GM18951 (cell line): ENCODE measurements around the gene METTL1.

Experiments used
- POLR2A ChIP-seq: IDR thresholded peaks from 4 replicates; pipeline ENCODE4 v1.6.1; 2011; ENCODE audit warnings: mild to moderate bottlenecking; ENCODE audit not compliant: insufficient read length, insufficient read depth; ENCODE audit errors: extremely low read depth
- in situ Hi-C: fragments of 300-500 bp; cut with MboI; formaldehyde crosslinking; loops from one replicate; pipeline ENCODE4 v1.12.0; 2022; ENCODE audit warnings: low sequenced_read_pairs, mixed read lengths, inconsistent platforms; ENCODE audit not compliant: unreplicated experiment

METTL1 gene

DNA sequence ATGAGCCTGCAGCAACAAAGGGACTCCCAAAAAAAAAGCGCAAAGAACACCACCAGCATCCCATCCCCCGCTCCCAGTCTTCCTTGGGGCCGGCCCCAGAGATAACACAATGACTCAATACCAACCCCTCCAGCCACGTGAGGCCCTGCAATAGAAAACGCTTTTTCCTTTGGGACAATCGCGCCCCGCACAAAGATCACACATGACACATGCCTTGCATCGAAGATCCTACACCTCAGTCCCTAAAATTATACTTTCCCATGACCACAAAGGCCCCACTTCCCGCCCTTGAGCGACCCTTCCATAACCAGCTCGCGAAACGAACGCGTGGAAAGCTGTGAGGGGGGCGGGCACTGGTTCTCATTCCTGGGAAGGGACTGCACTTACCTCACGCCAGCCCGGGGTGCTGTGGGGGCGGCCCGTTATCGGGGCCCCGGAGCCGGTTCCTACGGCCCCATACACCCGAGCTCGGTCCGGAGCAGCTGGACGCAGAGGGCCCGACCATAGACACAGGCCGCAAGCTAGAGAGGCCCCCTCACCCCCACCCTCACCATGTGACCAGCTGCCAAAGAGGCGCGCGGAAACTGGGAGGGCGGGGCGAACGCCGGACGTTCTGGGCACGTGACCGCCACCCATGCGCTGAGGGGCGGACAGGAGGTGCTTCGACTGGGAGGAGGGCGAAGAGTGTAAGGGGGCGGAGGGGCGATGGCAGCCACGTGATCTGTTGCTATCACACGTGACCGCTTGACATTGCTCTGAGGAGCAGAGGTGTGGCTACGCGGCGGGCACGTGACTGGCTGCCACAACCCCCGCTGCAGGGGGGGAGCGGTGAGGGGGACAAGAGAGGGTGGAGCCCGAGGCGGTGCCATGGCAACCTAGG, 19.9 kb downstream of the METTL1 start, which contains the start of gene CDK4:
TSS of gene CDK4 (minus strand) at position 523 of the 880 bp plus-strand sequence. CDS start 593 bp downstream, outside the sequence.
- in situ Hi-C loops = no loop called here
- peak; percentile 79 for TF ChIP-seq POLR2A

GRCh38 chr12:57751432-57751787, 20.5 kb downstream of the METTL1 start:
- no peak for TF ChIP-seq POLR2A
- in situ Hi-C loops = no loop called here

- in situ Hi-C loops = no loop called here
- TF ChIP-seq POLR2A = no peak
These were observed 21.1 kb downstream of the METTL1 start for GRCh38 chr12:57750561-57751431.

DNA sequence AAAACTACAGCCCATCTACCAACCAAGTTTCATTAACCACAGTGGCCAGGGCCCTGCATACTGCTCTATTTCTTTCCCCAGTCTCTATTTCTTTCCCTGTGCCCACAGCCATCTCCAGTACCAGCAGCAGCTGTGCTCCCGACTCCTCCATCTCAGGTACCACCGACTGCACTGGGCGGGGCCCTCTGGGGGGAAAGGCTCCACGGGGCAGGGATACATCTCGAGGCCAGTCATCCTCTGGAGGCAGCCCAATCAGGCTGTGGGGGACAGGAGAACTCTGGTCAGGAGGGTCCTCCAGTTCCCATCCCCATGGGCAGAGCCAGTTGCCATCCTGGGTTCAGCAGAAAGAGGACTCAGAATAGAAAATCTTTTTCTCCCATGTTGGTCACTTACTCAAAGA, 22.8 kb downstream of the METTL1 start:
- in situ Hi-C loops = no loop called here
- TF ChIP-seq POLR2A = no peak

- no peak for TF ChIP-seq POLR2A
- in situ Hi-C loops = no loop called here
These were observed 25.9 kb downstream of the METTL1 start for GRCh38 chr12:57746025-57746424.

DNA sequence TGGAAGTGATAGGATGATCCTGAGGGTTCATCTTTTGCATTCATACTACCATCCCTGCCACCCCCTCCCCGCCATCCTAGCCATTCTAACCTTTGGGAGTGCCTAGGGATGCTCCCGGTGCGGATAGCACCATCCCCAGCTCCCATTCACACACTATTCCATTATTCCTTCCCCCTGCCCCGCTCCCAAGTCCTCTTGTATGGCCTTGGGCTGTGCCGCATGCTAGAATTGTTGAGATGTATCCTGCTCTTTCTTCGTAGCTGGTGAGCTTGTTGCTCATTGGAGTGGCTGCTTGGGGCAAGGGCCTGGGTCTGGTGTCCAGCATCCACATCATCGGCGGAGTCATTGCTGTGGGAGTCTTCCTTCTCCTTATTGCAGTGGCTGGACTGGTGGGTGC, 26.4 kb downstream of the METTL1 start:
- peak; percentile 37 for TF ChIP-seq POLR2A

GRCh38 chr12:57744777-57745484, 27.0 kb downstream of the METTL1 start, which contains the start of gene TSPAN31:
TSS of gene TSPAN31 (plus strand) at chr12:57745039. CDS start at chr12:57745155, 116 bp downstream.
- in situ Hi-C loops = no loop called here
- TF ChIP-seq POLR2A = peak; percentile 65

More for the DNA sequence above, 26.4 kb downstream of the METTL1 start:
- in situ Hi-C loops = no loop called here

GRCh38 chr12:57744194-57744776, 27.6 kb downstream of the METTL1 start:
- in situ Hi-C loops = no loop called here
- no peak for TF ChIP-seq POLR2A

DNA sequence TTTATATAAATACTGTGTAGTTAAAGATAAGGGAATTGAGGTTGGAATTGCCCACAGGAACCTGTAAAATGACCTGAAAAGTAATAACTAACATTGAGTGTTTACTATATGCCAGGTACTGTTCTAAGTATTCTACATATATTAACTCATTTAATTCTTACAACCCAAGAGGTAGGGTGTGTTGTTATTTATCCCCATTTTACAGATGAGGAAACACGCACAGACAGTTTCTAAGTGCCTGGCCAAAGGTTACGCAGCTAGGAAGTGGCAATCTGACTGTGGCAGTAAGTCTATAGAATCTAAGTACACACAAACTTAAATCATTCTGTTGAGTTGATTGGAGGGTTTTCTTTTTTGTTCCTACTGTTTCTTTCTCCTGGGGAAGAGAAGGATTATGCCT, 28.1 kb downstream of the METTL1 start:
- in situ Hi-C loops = no loop called here

DNA sequence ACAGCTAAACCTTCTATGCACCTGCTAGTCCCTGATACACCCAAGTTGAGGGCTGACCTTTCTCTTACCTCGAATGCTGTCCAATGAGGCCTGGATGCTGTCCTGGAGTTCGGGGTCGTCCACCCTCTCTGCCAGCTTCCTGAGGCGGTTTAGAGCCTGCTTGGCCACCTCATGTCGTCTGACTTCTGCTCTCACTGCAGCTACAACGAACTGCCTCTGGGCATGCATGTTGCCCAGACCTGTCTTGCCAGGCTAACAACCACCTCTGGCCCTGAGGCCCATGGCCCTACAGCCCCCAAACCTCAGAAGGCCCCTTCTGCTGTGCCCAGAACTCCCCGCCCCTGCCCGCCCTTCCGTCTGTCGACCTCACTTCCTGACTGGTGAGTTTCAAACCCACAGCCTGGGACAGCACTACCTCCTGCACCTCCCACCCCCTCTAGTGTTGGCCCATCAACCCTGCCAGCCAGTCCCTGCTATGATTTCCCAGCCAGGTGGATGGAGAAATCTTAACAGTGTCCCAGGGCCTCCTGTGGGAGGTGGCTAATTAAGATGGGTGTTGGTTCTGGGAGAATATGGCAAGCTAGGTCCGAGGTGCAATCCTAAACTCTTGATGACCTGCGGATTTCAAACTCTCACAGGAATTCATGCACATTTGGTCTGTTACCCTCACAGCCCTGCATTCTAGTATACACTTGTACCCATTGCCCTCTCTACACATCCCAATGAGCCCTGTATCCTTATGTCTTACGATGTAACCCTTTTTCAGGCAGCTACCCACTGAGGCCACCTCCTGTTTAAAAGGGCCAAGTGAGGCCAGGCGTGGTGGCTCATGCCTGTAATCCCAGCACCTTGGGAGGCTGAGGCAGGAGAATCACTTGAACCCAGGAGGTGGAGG, 29.8 kb downstream of the METTL1 start:
- in situ Hi-C loops = no loop called here
- peak; percentile 61 for TF ChIP-seq POLR2A

More for the DNA sequence above, 28.1 kb downstream of the METTL1 start:
- TF ChIP-seq POLR2A = no peak

DNA sequence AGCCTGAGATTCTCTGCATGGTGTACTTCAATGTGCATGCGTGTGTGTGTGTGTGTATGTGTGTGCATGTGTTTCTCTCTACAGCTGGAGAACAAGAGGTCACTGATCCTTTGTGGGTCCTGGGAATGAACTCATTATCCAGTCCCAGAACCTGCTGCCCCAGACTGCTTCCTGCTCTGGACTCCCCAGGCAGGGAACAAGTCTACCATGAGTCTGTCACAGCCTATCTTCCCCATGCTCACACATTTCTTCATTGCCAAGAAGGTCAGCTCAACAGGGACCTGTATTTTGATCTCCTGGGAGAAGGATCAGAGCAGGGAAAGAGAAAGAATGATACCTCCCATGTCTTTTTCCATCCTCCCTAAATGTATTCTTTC, 30.5 kb downstream of the METTL1 start:
- in situ Hi-C loops = no loop called here
- no peak for TF ChIP-seq POLR2A
